AG04450 (cell line): ENCODE data around the gene RFXAP. TPM values are rescaled to one million over a fixed set of nuclear protein-coding genes. Genes with fewer than 3 reads are reported as not detected.

ENCODE experiments used
- CTCF ChIA-PET: fragments of 300-600, 350-600 bp; formaldehyde crosslinking; extraction: SDS; loops from one replicate; lab custom pipeline; 2022; ENCODE audit warnings: antibody characterized with exemption, inconsistent platforms; lab: Charles Lee
- POLR2A ChIA-PET: fragments of 350-600 bp; formaldehyde crosslinking; extraction: SDS; loops from one replicate; lab custom pipeline; 2021; ENCODE audit warnings: antibody characterized with exemption, inconsistent platforms; lab: Yijun Ruan, JAX
- DNase-seq: peaks from one replicate; pipeline ENCODE4 v3.0.0-alpha.2; 2011; ENCODE audit warnings: low read depth, low spot score
- H3K27ac ChIP-seq: one replicate; pipeline ENCODE4 v1.5.1; 2012; ENCODE audit warnings: low read depth, low read length, control low read depth
- H3K27me3 ChIP-seq: one replicate; pipeline ENCODE4 v1.6.0; 2012; ENCODE audit warnings: low read length; ENCODE audit not compliant: control insufficient read depth, insufficient read depth
- H3K4me3 ChIP-seq: 2 replicates; pipeline ENCODE4 v1.5.1; 2011; ENCODE audit warnings: mild to moderate bottlenecking, low read depth, low read length, control low read depth
- H3K9me3 ChIP-seq: 2 replicates; pipeline ENCODE4 v1.5.1; 2012; ENCODE audit warnings: low read length; ENCODE audit not compliant: control insufficient read depth, insufficient read depth
- polyA plus RNA-seq: library from polyadenylated mRNA; depleted of rRNA; stranded (reverse); fragments of >200 nt; gene quantifications from 2 replicates; pipeline ENCODE4 v1.2.3, GENCODE V29; 2011
- TF ChIP-seq, protein P1 (sequence below): IDR thresholded peaks from 2 replicates; pipeline ENCODE4 v1.5.1; 2011; ENCODE audit warnings: low read depth, low read length, control low read depth, inconsistent platforms

Gene RFXAP
- polyA plus RNA-seq, 1 experiment: 4.0 TPM

- ChIA-PET CTCF (no interaction called here), POLR2A (no interaction called here)
- TF ChIP-seq, protein P1, sequence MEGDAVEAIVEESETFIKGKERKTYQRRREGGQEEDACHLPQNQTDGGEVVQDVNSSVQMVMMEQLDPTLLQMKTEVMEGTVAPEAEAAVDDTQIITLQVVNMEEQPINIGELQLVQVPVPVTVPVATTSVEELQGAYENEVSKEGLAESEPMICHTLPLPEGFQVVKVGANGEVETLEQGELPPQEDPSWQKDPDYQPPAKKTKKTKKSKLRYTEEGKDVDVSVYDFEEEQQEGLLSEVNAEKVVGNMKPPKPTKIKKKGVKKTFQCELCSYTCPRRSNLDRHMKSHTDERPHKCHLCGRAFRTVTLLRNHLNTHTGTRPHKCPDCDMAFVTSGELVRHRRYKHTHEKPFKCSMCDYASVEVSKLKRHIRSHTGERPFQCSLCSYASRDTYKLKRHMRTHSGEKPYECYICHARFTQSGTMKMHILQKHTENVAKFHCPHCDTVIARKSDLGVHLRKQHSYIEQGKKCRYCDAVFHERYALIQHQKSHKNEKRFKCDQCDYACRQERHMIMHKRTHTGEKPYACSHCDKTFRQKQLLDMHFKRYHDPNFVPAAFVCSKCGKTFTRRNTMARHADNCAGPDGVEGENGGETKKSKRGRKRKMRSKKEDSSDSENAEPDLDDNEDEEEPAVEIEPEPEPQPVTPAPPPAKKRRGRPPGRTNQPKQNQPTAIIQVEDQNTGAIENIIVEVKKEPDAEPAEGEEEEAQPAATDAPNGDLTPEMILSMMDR: no peak
- no peak for DNase-seq
- H3K27me3 ChIP-seq: no peaks in the 10 kb centered on the region
- no peaks in the 10 kb centered on the region for H3K9me3 ChIP-seq
- no peak overlapping the region for H3K4me3 ChIP-seq
- H3K27ac ChIP-seq: no peak overlapping the region
Measured at GRCh38 chr13:36788276-36788675, 30.7 kb upstream of the RFXAP start.

DNA sequence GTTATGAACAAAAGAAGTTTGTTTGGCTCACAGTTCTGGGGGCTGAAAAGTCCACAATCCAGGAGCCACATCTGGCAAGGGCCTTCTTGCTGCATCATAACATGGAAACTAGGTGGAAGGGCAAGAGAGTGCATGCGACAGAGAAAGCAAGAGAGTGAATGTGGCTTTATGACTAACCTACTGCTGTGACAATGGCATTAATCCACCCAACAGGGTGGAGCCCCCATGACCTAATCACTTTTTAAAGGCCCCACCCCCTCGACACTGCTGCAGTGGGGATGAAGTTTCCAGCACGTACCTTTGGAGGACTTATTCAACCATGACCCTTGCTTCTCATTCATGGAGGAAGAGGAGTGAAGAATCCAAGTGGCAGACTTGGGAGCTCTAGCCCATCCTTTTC is 30.0 kb upstream of the RFXAP start:
- CTCF ChIA-PET: no interaction called here

GRCh38 chr13:36789730-36790129 is 29.3 kb upstream of the RFXAP start:
- CTCF ChIA-PET: no interaction called here
- POLR2A ChIA-PET: no interaction called here

More for the DNA sequence above, 30.0 kb upstream of the RFXAP start:
- no peaks in the 10 kb centered on the region for H3K9me3 ChIP-seq
- POLR2A ChIA-PET: no interaction called here
- no peak overlapping the region for H3K27ac ChIP-seq
- TF ChIP-seq, protein P1: no peak
- no peaks in the 10 kb centered on the region for H3K27me3 ChIP-seq
- no peak overlapping the region for H3K4me3 ChIP-seq
- no peak for DNase-seq

DNA sequence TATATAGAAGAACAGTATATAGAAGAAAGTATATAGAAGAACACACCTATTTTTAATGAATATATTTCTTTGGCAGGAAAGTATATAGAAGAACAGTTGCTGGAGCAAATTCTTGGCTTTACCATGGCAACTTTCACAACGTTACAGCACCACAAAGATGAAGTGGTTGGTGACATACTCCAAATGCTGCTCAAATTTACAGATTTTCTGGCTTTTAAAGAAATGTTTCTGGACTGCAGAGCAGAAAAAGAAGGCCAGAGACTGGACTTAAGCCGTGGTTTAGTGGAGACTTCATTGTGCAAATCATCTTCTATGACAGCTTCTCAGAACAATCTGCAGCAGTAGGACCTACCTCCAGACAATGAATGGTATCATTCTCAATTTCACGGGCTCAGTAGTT is 24.3 kb upstream of the RFXAP start:
- TF ChIP-seq, protein P1: no peak
- ChIA-PET POLR2A (no interaction called here), CTCF (no interaction called here)
- Histone ChIP-seq H3K9me3 (no peaks in the 10 kb centered on the region), H3K27ac (no peak overlapping the region), H3K4me3 (no peak overlapping the region), H3K27me3 (no peaks in the 10 kb centered on the region)
- DNase-seq: no peak

More at GRCh38 chr13:36789730-36790129, 29.3 kb upstream of the RFXAP start:
- H3K27ac ChIP-seq: no peak overlapping the region
- no peak overlapping the region for H3K4me3 ChIP-seq
- H3K9me3 ChIP-seq: no peaks in the 10 kb centered on the region
- H3K27me3 ChIP-seq: no peaks in the 10 kb centered on the region
- no peak for DNase-seq
- TF ChIP-seq, protein P1: no peak

DNA sequence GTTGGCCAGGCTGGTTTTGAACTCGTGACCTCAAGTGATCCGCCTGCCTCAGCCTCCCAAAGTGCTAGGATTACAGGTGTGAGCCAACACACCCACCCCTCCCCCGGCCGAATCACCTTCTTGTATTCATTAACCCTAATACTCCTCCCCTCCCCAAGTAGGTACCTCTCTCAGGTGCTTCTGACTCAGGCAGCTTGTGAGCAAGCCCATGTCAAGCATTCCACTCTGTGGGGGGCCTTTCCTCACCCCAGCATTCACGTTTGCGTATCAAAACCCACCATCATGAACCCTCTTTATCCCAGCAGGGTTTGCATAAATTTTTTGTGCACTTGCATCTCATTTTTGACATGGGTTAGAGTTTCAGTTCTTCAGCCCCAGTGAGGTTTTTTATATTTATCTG is 23.6 kb upstream of the RFXAP start:
- Histone ChIP-seq H3K27me3 (no peaks in the 10 kb centered on the region), H3K9me3 (no peaks in the 10 kb centered on the region), H3K27ac (no peak overlapping the region), H3K4me3 (no peak overlapping the region)
- no peak for DNase-seq
- ChIA-PET POLR2A (no interaction called here), CTCF (no interaction called here)
- TF ChIP-seq, protein P1: no peak
